ENCODE measurements around the gene USP34.
"Not testable (repeated sequence)": the region's sequence is repeated elsewhere in the genome, so short reads cannot be mapped to it uniquely, and the experiment has no call there.

Gene USP34

GRCh38 chr2:61387588-61387987 is 83.3 kb downstream of the USP34 start:
- not testable (repeated sequence) for H3K4me1 ChIP-seq (ENCODE audit: control insufficient read depth, insufficient read depth, low read length); H3K9ac ChIP-seq (ENCODE audit: low read depth, low read length); H3K4me3 ChIP-seq (ENCODE audit: low read length); H3K4me2 ChIP-seq (ENCODE audit: low read length); H3K27me3 ChIP-seq (ENCODE audit: control insufficient read depth, insufficient read depth, low read length); H3K9me3 ChIP-seq (replicated peaks; ENCODE audit: low read length)
- H3K36me3 ChIP-seq (ENCODE audit: insufficient read depth, low read length), result peaks cover 14% of the 10 kb centered on the region

DNA sequence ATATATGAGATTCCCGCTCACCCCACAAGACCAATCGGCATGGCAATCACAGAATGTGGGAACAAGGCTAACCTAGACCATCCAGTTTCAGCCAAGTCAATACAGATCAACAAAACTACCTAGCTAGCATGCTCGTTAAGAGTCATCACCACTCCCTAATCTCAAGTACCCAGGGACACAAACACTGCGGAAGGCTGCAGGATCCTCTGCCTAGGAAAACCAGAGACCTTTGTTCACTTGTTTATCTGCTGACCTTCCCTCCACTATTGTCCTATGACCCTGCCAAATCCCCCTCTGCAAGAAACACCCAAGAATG is 90.0 kb downstream of the USP34 start:
- not testable (repeated sequence) for H3K27me3 ChIP-seq (ENCODE audit: control insufficient read depth, insufficient read depth, low read length); H3K9ac ChIP-seq (ENCODE audit: low read depth, low read length); H3K4me3 ChIP-seq (ENCODE audit: low read length); H3K4me2 ChIP-seq (ENCODE audit: low read length); H3K9me3 ChIP-seq (replicated peaks; ENCODE audit: low read length); H3K4me1 ChIP-seq (ENCODE audit: control insufficient read depth, insufficient read depth, low read length)
- peaks cover 38% of the 10 kb centered on the region for H3K36me3 ChIP-seq (ENCODE audit: insufficient read depth, low read length)

DNA sequence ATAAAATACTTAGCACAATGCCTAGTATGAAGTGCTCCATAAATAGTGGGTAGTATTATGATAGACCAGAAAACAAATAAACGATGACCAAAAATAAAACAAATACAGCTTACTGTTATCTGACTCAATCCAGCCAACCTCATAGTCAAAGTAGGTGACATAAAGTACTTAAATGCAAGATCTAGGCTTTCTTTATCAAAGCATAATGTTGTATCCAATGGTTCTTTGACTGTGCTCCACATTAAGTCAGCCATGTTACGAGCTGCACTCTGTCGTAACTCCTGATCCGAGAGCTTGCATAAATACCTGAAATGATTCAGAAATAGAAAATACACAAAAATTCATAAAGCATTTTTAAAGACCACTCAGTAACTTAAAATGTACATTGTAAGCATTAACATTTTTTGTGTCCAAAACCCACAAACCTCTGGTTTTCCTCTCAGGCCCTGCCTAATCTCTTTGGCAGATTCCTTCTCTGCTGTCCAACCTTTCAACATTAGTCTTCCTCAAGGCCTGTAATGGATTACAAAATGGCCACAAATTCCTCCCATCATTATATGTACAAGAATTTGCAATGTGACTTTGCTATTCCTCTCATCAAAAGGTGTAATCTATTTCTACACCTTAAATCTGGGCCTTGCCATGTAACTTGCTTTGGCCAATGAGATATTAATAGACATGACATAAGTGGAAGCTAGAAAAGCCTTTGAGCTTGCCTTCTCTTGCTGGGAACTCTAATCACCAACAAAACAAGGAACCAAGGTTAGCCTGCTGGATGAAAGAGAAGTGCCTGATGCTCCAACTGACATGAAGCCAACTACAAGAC is 90.6 kb downstream of the USP34 start:
- H3K4me1 ChIP-seq (ENCODE audit: control insufficient read depth, insufficient read depth, low read length), result no peaks in the 10 kb centered on the region
- H3K4me2 ChIP-seq (ENCODE audit: low read length), result no peak overlapping the region
- H3K27me3 ChIP-seq (ENCODE audit: control insufficient read depth, insufficient read depth, low read length), result no peaks in the 10 kb centered on the region
- H3K36me3 ChIP-seq (ENCODE audit: insufficient read depth, low read length), result peaks cover 38% of the 10 kb centered on the region
- no peak overlapping the region for H3K9ac ChIP-seq (ENCODE audit: low read depth, low read length)
- H3K4me3 ChIP-seq (ENCODE audit: low read length), result no peak overlapping the region
- H3K9me3 ChIP-seq (replicated peaks; ENCODE audit: low read length), result no peaks in the 10 kb centered on the region

DNA sequence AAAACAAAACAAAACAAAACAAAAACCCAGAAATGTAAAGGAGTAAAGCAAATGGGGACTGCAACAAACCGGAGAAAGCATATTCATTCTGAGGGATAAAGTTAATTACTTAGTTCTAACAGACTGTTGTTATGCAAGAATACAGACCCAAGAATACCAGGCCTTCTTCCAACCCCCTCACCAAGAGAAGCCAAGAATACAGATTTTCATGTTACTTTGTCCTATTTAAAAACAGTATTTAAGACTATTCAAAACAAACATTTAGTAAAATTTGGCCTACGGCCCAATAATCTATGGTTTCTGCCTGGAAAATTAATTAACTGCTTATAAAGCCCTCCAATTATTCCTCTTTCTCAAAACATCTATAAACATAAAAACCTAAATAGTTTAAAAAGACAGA is 91.4 kb downstream of the USP34 start:
- Histone ChIP-seq H3K36me3 (ENCODE audit: insufficient read depth, low read length) (peaks cover 38% of the 10 kb centered on the region), H3K9me3 (replicated peaks; ENCODE audit: low read length) (no peaks in the 10 kb centered on the region), H3K4me2 (ENCODE audit: low read length) (no peak overlapping the region), H3K9ac (ENCODE audit: low read depth, low read length) (no peak overlapping the region), H3K4me3 (ENCODE audit: low read length) (no peak overlapping the region), H3K27me3 (ENCODE audit: control insufficient read depth, insufficient read depth, low read length) (no peaks in the 10 kb centered on the region), H3K4me1 (ENCODE audit: control insufficient read depth, insufficient read depth, low read length) (no peaks in the 10 kb centered on the region)

GRCh38 chr2:61378281-61378680 is 92.6 kb downstream of the USP34 start:
- Histone ChIP-seq H3K4me2 (ENCODE audit: low read length) (no peak overlapping the region), H3K9me3 (replicated peaks; ENCODE audit: low read length) (no peaks in the 10 kb centered on the region), H3K9ac (ENCODE audit: low read depth, low read length) (no peak overlapping the region), H3K36me3 (ENCODE audit: insufficient read depth, low read length) (peaks cover 44% of the 10 kb centered on the region), H3K4me1 (ENCODE audit: control insufficient read depth, insufficient read depth, low read length) (no peaks in the 10 kb centered on the region), H3K4me3 (ENCODE audit: low read length) (no peak overlapping the region), H3K27me3 (ENCODE audit: control insufficient read depth, insufficient read depth, low read length) (no peaks in the 10 kb centered on the region)

GRCh38 chr2:61377046-61377445 is 93.8 kb downstream of the USP34 start:
- H3K9me3 ChIP-seq (replicated peaks; ENCODE audit: low read length), result no peaks in the 10 kb centered on the region
- H3K36me3 ChIP-seq (ENCODE audit: insufficient read depth, low read length), result peaks cover 44% of the 10 kb centered on the region

DNA sequence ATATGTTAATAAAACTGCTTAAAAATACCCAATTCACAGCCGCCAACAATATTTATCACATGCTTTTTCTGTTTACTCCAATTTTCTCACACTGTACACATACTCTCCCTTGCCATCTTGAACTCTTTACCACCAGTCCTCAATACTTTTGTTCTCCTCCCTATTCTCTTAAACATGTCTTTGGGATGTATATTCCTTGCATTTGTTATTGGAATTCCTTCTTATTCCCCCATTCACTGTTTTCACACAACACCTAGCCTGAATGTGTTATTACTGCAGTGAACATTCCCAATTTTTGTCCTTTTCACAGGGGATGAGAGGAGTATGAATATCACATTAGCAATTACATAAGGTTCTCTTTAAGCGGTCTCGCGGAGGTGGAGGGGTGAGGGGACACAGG is 94.7 kb downstream of the USP34 start:
- no peak overlapping the region for H3K9ac ChIP-seq (ENCODE audit: low read depth, low read length)
- H3K36me3 ChIP-seq (ENCODE audit: insufficient read depth, low read length), result peaks cover 41% of the 10 kb centered on the region

More at GRCh38 chr2:61377046-61377445, 93.8 kb downstream of the USP34 start:
- Histone ChIP-seq H3K4me3 (ENCODE audit: low read length) (no peak overlapping the region), H3K4me2 (ENCODE audit: low read length) (no peak overlapping the region), H3K4me1 (ENCODE audit: control insufficient read depth, insufficient read depth, low read length) (no peaks in the 10 kb centered on the region), H3K9ac (ENCODE audit: low read depth, low read length) (no peak overlapping the region), H3K27me3 (ENCODE audit: control insufficient read depth, insufficient read depth, low read length) (no peaks in the 10 kb centered on the region)

GRCh38 chr2:61371027-61371426 is 99.9 kb downstream of the USP34 start:
- H3K36me3 ChIP-seq (ENCODE audit: insufficient read depth, low read length), result peaks cover 42% of the 10 kb centered on the region
- no peaks in the 10 kb centered on the region for H3K27me3 ChIP-seq (ENCODE audit: control insufficient read depth, insufficient read depth, low read length)

More for the DNA sequence above, 94.7 kb downstream of the USP34 start:
- Histone ChIP-seq H3K4me3 (ENCODE audit: low read length) (no peak overlapping the region), H3K4me2 (ENCODE audit: low read length) (no peak overlapping the region), H3K9me3 (replicated peaks; ENCODE audit: low read length) (no peaks in the 10 kb centered on the region), H3K27me3 (ENCODE audit: control insufficient read depth, insufficient read depth, low read length) (no peaks in the 10 kb centered on the region), H3K4me1 (ENCODE audit: control insufficient read depth, insufficient read depth, low read length) (no peaks in the 10 kb centered on the region)

GRCh38 chr2:61368687-61369665 is 101.9 kb downstream of the USP34 start:
- Histone ChIP-seq H3K4me3 (ENCODE audit: low read length) (no peak overlapping the region), H3K9me3 (replicated peaks; ENCODE audit: low read length) (no peaks in the 10 kb centered on the region), H3K9ac (ENCODE audit: low read depth, low read length) (no peak overlapping the region), H3K36me3 (ENCODE audit: insufficient read depth, low read length) (peaks cover 40% of the 10 kb centered on the region), H3K4me1 (ENCODE audit: control insufficient read depth, insufficient read depth, low read length) (no peaks in the 10 kb centered on the region), H3K4me2 (ENCODE audit: low read length) (no peak overlapping the region), H3K27me3 (ENCODE audit: control insufficient read depth, insufficient read depth, low read length) (no peaks in the 10 kb centered on the region)

More at GRCh38 chr2:61371027-61371426, 99.9 kb downstream of the USP34 start:
- no peak overlapping the region for H3K4me3 ChIP-seq (ENCODE audit: low read length)
- no peak overlapping the region for H3K9ac ChIP-seq (ENCODE audit: low read depth, low read length)
- no peak overlapping the region for H3K4me2 ChIP-seq (ENCODE audit: low read length)
- H3K9me3 ChIP-seq (replicated peaks; ENCODE audit: low read length), result no peaks in the 10 kb centered on the region
- H3K4me1 ChIP-seq (ENCODE audit: control insufficient read depth, insufficient read depth, low read length), result no peaks in the 10 kb centered on the region

- H3K4me3 ChIP-seq (ENCODE audit: low read length), result no peak overlapping the region
- peaks cover 43% of the 10 kb centered on the region for H3K36me3 ChIP-seq (ENCODE audit: insufficient read depth, low read length)
- H3K9ac ChIP-seq (ENCODE audit: low read depth, low read length), result no peak overlapping the region
- no peaks in the 10 kb centered on the region for H3K27me3 ChIP-seq (ENCODE audit: control insufficient read depth, insufficient read depth, low read length)
- H3K4me1 ChIP-seq (ENCODE audit: control insufficient read depth, insufficient read depth, low read length), result no peaks in the 10 kb centered on the region
- no peaks in the 10 kb centered on the region for H3K9me3 ChIP-seq (replicated peaks; ENCODE audit: low read length)
- no peak overlapping the region for H3K4me2 ChIP-seq (ENCODE audit: low read length)
These were observed 103.7 kb downstream of the USP34 start for GRCh38 chr2:61367177-61367576.

DNA sequence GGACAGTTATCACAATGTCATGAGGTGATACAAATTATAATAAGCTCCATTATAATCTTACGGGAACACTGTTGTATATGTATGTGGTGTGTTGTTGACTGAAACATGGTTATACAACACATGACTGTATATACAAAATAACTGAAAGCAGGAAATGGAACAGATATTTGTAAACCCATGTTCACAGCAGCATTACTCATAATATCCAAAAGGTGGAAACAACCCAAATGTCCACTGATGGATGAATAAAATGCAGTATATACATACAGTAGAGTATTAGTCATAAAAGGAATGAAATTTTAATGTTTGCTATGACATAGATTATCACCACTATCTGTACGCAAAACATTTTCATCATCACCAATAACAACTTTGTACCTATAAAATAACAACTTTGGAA is 107.3 kb downstream of the USP34 start:
- no peaks in the 10 kb centered on the region for H3K9me3 ChIP-seq (replicated peaks; ENCODE audit: low read length)
- no peaks in the 10 kb centered on the region for H3K4me1 ChIP-seq (ENCODE audit: control insufficient read depth, insufficient read depth, low read length)
- no peak overlapping the region for H3K4me2 ChIP-seq (ENCODE audit: low read length)
- no peak overlapping the region for H3K4me3 ChIP-seq (ENCODE audit: low read length)
- H3K36me3 ChIP-seq (ENCODE audit: insufficient read depth, low read length), result peaks cover 28% of the 10 kb centered on the region
- no peak overlapping the region for H3K9ac ChIP-seq (ENCODE audit: low read depth, low read length)
- no peaks in the 10 kb centered on the region for H3K27me3 ChIP-seq (ENCODE audit: control insufficient read depth, insufficient read depth, low read length)

Measured in skeletal muscle satellite cell (primary cell).